Suprapubic skin (tissue), 4 donors: ENCODE measurements around the gene RPLP2. TPM values are rescaled to one million over a fixed set of nuclear protein-coding genes. Genes with fewer than 3 reads are reported as not detected.
A peak's percentile ranks its signal among the peaks of the same experiment; 100 is the strongest.

ENCODE experiments used
- DNase-seq, 2 donors: peaks; one replicate each; pipeline ENCODE4 v3.0.0-alpha.2; 2019; ENCODE audit warnings: low spot score in 2 of 2
- H3K27ac ChIP-seq: fragments of 200-600 bp; sonication (generic); one replicate; pipeline ENCODE4 v1.5.1; 2019
- H3K27me3 ChIP-seq: fragments of 200-600 bp; sonication (generic); one replicate; pipeline ENCODE4 v1.5.1; 2019
- H3K36me3 ChIP-seq: fragments of 200-600 bp; sonication (generic); one replicate; pipeline ENCODE4 v1.5.1; 2019
- H3K4me1 ChIP-seq: fragments of 200-600 bp; sonication (generic); one replicate; pipeline ENCODE4 v1.5.1; 2019
- H3K4me3 ChIP-seq: fragments of 200-600 bp; sonication (generic); one replicate; pipeline ENCODE4 v1.5.1; 2019; ENCODE audit warnings: mild to moderate bottlenecking
- H3K9me3 ChIP-seq: fragments of 200-600 bp; sonication (generic); one replicate; pipeline ENCODE4 v1.5.1; 2019
- EP300 ChIP-seq: sonication (generic); formaldehyde crosslinking; IDR thresholded peaks from one replicate; pipeline ENCODE4 v1.6.1; 2017; ENCODE audit warnings: antibody characterized with exemption
- POLR2A ChIP-seq, 2 donors: fragments of 450-650 bp; IDR thresholded peaks; one replicate each; pipeline ENCODE4 v1.6.1; 2017; ENCODE audit warnings: antibody characterized with exemption in 2 of 2, mild to moderate bottlenecking in 2 of 2, moderate library complexity in 2 of 2
- POLR2AphosphoS5 ChIP-seq, 3 donors: sonication (generic); formaldehyde crosslinking; IDR thresholded peaks; one replicate each; pipeline ENCODE4 v1.6.1; 2017; ENCODE audit warnings: antibody characterized with exemption in 3 of 3
- WGBS: methylation state at CpG from one replicate; pipeline ENCODE4 v1.1.5; 2018; 5-methylcytosine and 5-hydroxymethylcytosine counted together
- total RNA-seq, 4 donors: library from RNA; depleted of rRNA; stranded (reverse); fragments of >200 nt; gene quantifications; one replicate each; pipeline ENCODE4 v1.1.0, GENCODE V29; 2016
- TF ChIP-seq, protein P1 (sequence below), 2 donors: fragments of 200-600 bp in 1 of 2; fragments of 450-650 bp in 1 of 2; sonication (generic) in 1 of 2; IDR thresholded peaks; one replicate each; pipeline ENCODE4 v1.5.1; 2016 to 2019; ENCODE audit warnings: antibody characterized with exemption in 2 of 2, mild to moderate bottlenecking in 1 of 2, moderate library complexity in 1 of 2

The RPLP2 gene
- total RNA-seq, 4 donors from 2014 or later: 692 to 1,129 (median 991) TPM

DNA sequence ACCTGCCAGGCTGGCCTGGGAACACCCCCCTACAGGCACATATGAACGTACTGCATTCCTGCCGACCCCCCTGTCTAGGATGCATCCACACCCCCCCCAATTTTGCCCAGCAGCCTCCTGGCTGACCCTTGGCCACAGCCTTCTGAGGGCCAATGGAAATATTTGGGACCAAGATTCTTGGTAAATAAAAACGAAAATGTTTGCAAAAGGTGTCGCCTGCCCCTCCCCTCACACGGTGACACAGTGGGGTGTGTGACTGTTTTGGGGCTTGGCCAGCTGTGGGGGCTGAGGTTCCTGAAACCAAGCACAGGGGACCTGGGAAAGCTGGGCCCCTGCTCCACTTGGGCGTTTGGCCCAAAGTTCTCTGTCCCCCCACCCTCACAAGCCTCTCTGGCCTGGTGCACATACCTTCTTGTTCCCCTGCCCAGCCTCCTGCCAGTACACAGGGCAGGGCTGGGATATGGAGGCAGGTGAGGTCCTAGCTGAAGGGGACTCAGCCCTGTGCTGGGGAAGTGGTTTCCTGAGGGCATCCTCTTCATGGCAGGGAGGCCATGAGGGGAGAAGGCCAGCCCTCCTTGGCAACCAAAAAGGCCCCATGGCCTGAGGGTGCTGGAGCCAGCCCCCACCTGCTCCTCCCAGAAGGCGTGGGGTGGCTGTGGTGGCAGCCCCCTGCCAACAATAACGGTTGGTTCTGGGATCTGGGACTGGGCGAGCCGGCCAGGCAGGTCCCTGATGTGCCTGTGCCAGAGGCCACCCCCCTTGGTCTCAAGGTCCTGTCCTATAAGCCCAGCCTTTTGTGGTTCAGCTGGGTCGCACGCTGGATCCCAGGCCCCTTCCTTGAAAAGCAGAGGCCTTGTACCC, 15.8 kb downstream of the RPLP2 start:
- Histone ChIP-seq H3K36me3 (peaks cover 36% of the 10 kb centered on the region), H3K4me1 (peaks cover 74% of the 10 kb centered on the region), H3K27ac (peak overlapping the region; percentile 66), H3K9me3 (no peaks in the 10 kb centered on the region), H3K27me3 (peaks cover 13% of the 10 kb centered on the region), H3K4me3 (no peak overlapping the region)
- WGBS: 60% methylated on average over 11 of the region's 12 CpGs
- no peak for DNase-seq
- TF ChIP-seq POLR2AphosphoS5 (IDR thresholded peaks at IDR 0.05): peak in 1 of 3 donors; percentile 53
- no peak for TF ChIP-seq POLR2A (IDR thresholded peaks at IDR 0.05)

DNA sequence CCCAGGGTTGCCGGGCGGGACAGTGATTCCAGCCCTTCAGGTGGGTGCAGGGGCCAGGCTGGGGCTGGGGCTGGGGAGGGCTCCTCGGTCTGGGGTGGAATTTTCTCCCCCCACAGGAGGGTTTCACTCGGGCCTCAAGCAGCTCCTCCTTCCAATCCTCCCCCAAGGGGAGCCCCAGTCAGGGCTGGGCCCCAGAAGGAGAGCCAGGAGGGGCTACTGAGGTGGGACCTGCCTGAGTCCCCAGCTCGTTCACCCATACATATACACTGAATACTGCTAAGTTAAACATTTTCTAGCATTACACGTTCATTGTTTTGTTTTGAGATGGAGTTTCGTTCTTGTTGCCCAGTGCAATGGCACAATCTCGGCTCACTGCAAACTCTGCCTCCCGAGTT, 16.5 kb downstream of the RPLP2 start:
- Histone ChIP-seq H3K4me1 (peaks cover 74% of the 10 kb centered on the region), H3K27ac (peak overlapping the region; percentile 66)

DNA sequence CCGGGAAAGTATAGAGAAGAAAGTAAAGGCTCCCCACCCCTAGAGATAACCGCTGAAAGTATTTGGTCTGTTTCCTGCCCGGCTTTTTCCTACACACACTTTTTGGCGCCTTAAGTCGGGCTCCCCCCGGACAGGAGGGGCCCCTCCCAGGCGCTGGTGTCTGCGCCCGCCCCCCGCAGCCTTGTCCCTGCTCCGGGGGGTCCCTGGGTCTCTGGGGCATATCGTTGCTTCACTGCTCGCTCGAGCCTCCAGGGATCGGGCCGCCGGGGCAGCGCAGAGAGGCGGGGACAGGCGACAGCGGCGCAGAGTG, 17.0 kb downstream of the RPLP2 start:
- H3K4me3 ChIP-seq: peak overlapping the region; percentile 53
- DNase-seq: no peak
- peaks cover 74% of the 10 kb centered on the region for H3K4me1 ChIP-seq
- TF ChIP-seq POLR2AphosphoS5 (IDR thresholded peaks at IDR 0.05): no peak
- no peak for TF ChIP-seq POLR2A (IDR thresholded peaks at IDR 0.05)
- TF ChIP-seq, protein P1, sequence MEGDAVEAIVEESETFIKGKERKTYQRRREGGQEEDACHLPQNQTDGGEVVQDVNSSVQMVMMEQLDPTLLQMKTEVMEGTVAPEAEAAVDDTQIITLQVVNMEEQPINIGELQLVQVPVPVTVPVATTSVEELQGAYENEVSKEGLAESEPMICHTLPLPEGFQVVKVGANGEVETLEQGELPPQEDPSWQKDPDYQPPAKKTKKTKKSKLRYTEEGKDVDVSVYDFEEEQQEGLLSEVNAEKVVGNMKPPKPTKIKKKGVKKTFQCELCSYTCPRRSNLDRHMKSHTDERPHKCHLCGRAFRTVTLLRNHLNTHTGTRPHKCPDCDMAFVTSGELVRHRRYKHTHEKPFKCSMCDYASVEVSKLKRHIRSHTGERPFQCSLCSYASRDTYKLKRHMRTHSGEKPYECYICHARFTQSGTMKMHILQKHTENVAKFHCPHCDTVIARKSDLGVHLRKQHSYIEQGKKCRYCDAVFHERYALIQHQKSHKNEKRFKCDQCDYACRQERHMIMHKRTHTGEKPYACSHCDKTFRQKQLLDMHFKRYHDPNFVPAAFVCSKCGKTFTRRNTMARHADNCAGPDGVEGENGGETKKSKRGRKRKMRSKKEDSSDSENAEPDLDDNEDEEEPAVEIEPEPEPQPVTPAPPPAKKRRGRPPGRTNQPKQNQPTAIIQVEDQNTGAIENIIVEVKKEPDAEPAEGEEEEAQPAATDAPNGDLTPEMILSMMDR (IDR thresholded peaks at IDR 0.05): no peak
- no peak for TF ChIP-seq EP300
- peak overlapping the region; percentile 66 for H3K27ac ChIP-seq
- H3K36me3 ChIP-seq: peaks cover 36% of the 10 kb centered on the region
- WGBS: 5% methylated on average over 11 of the region's 22 CpGs
- H3K27me3 ChIP-seq: peaks cover 13% of the 10 kb centered on the region
- H3K9me3 ChIP-seq: no peaks in the 10 kb centered on the region

More for the DNA sequence above, 16.5 kb downstream of the RPLP2 start:
- Histone ChIP-seq H3K27me3 (peaks cover 13% of the 10 kb centered on the region), H3K4me3 (no peak overlapping the region), H3K9me3 (no peaks in the 10 kb centered on the region), H3K36me3 (peaks cover 36% of the 10 kb centered on the region)
- TF ChIP-seq EP300 (no peak), POLR2A (IDR thresholded peaks at IDR 0.05) (no peak), POLR2AphosphoS5 (IDR thresholded peaks at IDR 0.05) (no peak)
- TF ChIP-seq, protein P1 (IDR thresholded peaks at IDR 0.05): no peak
- 75% methylated on average over 8 of the region's 9 CpGs for WGBS
- no peak for DNase-seq

DNA sequence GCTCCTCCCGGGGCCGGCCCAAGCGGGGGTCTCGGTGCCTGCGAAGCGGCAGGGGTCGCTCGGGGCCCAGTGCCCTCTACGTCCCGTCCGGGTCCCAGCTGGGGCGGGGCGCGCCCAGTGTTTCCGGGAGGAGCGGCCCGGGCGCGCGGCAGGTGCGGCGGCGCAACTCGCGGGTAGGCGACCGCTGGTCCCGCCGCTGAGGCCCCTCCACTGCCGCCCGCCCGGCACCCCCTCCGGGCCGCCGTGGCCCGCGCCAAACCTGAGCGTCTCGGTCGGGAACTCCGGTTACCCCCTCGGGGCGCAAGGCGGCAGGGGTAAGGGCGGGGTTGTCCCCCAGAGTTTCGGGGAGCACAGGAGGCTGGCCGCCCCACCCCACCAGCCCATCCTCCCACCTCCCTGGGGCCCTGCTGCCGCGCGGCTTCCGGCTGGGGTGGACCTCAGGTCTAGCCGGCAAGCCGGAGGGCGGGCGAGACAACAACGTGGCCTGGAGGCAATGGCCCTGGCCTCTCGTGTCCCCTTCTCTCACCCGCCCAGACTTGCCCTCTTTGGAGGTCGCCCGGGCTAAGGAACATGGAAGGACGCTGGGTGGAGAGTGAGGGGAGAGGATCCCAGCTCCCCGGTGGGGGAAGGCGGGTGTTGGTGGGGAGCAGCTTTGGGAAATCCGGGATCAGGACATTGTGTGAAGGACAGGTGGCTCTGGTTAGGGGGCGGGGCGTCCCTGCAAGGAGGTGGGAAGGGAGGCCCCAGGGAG, 17.6 kb downstream of the RPLP2 start:
- peak overlapping the region; percentile 53 for H3K4me3 ChIP-seq
- no peak for DNase-seq
- WGBS: 18% methylated on average over 12 of the region's 66 CpGs
- peaks cover 74% of the 10 kb centered on the region for H3K4me1 ChIP-seq
- no peak for TF ChIP-seq POLR2A (IDR thresholded peaks at IDR 0.05)
- TF ChIP-seq EP300: no peak
- TF ChIP-seq, protein P1 (IDR thresholded peaks at IDR 0.05): no peak
- TF ChIP-seq POLR2AphosphoS5 (IDR thresholded peaks at IDR 0.05): no peak
- no peaks in the 10 kb centered on the region for H3K9me3 ChIP-seq
- H3K27ac ChIP-seq: peak overlapping the region; percentile 66
- peaks cover 30% of the 10 kb centered on the region for H3K36me3 ChIP-seq
- peaks cover 13% of the 10 kb centered on the region for H3K27me3 ChIP-seq

DNA sequence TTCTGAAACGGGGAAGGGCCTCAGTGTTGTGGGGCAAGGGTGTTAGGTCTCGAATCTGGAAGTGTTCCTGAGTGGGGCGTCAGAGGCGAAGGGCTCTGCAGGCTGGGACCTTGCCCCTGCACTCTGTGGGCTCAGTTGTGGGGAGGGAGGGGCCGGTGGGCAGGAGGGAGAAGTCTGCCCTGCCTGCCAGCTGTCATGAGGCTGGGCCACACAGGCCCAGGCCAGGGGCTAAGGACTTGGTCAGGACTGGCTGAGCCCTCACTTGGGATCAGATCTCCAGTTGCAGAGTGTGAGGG, 18.1 kb downstream of the RPLP2 start, which contains the start of gene CRACR2B:
Gene CRACR2B, plus strand, starts transcription at position 23 of the 296 bp plus-strand sequence. CDS start 689 bp downstream, outside the sequence.
- TF ChIP-seq POLR2AphosphoS5 (IDR thresholded peaks at IDR 0.05) (no peak), EP300 (no peak), POLR2A (IDR thresholded peaks at IDR 0.05) (no peak)
- TF ChIP-seq, protein P1 (IDR thresholded peaks at IDR 0.05): no peak
- WGBS: 39% methylated on average over 2 of the region's 5 CpGs
- Histone ChIP-seq H3K27ac (peak within 1 kb of the TSS; percentile 66), H3K4me3 (peak within 1 kb of the TSS; percentile 53), H3K27me3 (peaks cover 13% of the 10 kb centered on the region), H3K4me1 (peaks cover 75% of the 10 kb centered on the region), H3K9me3 (no peaks in the 10 kb centered on the region), H3K36me3 (peaks cover 27% of the 10 kb centered on the region)
- DNase-seq: no peak
